ENCODE data around the gene COL4A2. TPM values are rescaled to one million over a fixed set of nuclear protein-coding genes. Genes with fewer than 3 reads are reported as not detected.
"Not testable (repeated sequence)": the region's sequence is repeated elsewhere in the genome, so short reads cannot be mapped to it uniquely, and the experiment has no call there.

The COL4A2 gene
- total RNA-seq, 1 donor from 2014 or later = 273 TPM

- Histone ChIP-seq H3K9me3 (no peaks in the 10 kb centered on the region), H3K27me3 (no peaks in the 10 kb centered on the region), H3K4me1 (peaks cover 39% of the 10 kb centered on the region), H3K27ac (no peak overlapping the region), H3K4me3 (no peak overlapping the region), H3K36me3 (no peaks in the 10 kb centered on the region)
- no peak for DNase-seq
- intact Hi-C loops (cut with DNase I) = no loop called here
- no peak for TF ChIP-seq CTCF (IDR thresholded peaks at IDR 0.05)
- ATAC-seq = no peak
These were observed 224.0 kb downstream of the COL4A2 start for GRCh38 chr13:110531100-110531499.

- ATAC-seq = peak; percentile 64
- no peak overlapping the region for H3K27ac ChIP-seq
- peaks cover 36% of the 10 kb centered on the region for H3K4me1 ChIP-seq
- DNase-seq = peak; percentile 72
- no peak overlapping the region for H3K4me3 ChIP-seq
- no peaks in the 10 kb centered on the region for H3K9me3 ChIP-seq
- intact Hi-C loops (cut with DNase I) = no loop called here
- H3K36me3 ChIP-seq = no peaks in the 10 kb centered on the region
- no peak for TF ChIP-seq CTCF (IDR thresholded peaks at IDR 0.05)
- no peaks in the 10 kb centered on the region for H3K27me3 ChIP-seq
These were observed 224.6 kb downstream of the COL4A2 start for GRCh38 chr13:110531671-110532083.

- H3K4me1 ChIP-seq = peaks cover 30% of the 10 kb centered on the region
- H3K27me3 ChIP-seq; ATAC-seq; DNase-seq; H3K27ac ChIP-seq; H3K4me3 ChIP-seq; intact Hi-C loops (cut with DNase I); H3K36me3 ChIP-seq; H3K9me3 ChIP-seq: not testable (repeated sequence)
These were observed 225.2 kb downstream of the COL4A2 start for GRCh38 chr13:110532258-110532657.

- peaks cover 28% of the 10 kb centered on the region for H3K4me1 ChIP-seq
- no peaks in the 10 kb centered on the region for H3K27me3 ChIP-seq
- intact Hi-C loops (cut with DNase I) = no loop called here
- H3K27ac ChIP-seq = no peak overlapping the region
- ATAC-seq = no peak
- no peak overlapping the region for H3K4me3 ChIP-seq
- H3K9me3 ChIP-seq = no peaks in the 10 kb centered on the region
- no peaks in the 10 kb centered on the region for H3K36me3 ChIP-seq
- TF ChIP-seq CTCF (IDR thresholded peaks at IDR 0.05) = no peak
- no peak for DNase-seq
These were observed 226.9 kb downstream of the COL4A2 start for GRCh38 chr13:110533771-110534670.

GRCh38 chr13:110535526-110535925 lies 228.4 kb downstream of the COL4A2 start:
- no peaks in the 10 kb centered on the region for H3K36me3 ChIP-seq
- ATAC-seq (no peak), DNase-seq (no peak)
- intact Hi-C loops (cut with DNase I) = no loop called here
- peaks cover 30% of the 10 kb centered on the region for H3K4me1 ChIP-seq
- H3K27ac ChIP-seq = peak overlapping the region; percentile 51
- H3K4me3 ChIP-seq = no peak overlapping the region
- no peak for TF ChIP-seq CTCF (IDR thresholded peaks at IDR 0.05)
- H3K27me3 ChIP-seq = no peaks in the 10 kb centered on the region
- H3K9me3 ChIP-seq = no peaks in the 10 kb centered on the region

- Histone ChIP-seq H3K27me3 (no peaks in the 10 kb centered on the region), H3K9me3 (no peaks in the 10 kb centered on the region), H3K36me3 (no peaks in the 10 kb centered on the region), H3K4me3 (no peak overlapping the region), H3K27ac (peak overlapping the region; percentile 51), H3K4me1 (peaks cover 35% of the 10 kb centered on the region)
- DNase-seq = no peak
- peak; percentile 90 for ATAC-seq
- intact Hi-C loops (cut with DNase I) = no loop called here
- no peak for TF ChIP-seq CTCF (IDR thresholded peaks at IDR 0.05)
These were observed 229.1 kb downstream of the COL4A2 start for GRCh38 chr13:110536006-110536693.
